WTC11 (cell line): Measurements from ENCODE around the gene SNX25. TPM values are rescaled to one million over a fixed set of nuclear protein-coding genes. Genes with fewer than 3 reads are reported as not detected.
A peak's percentile ranks its signal among the peaks of the same experiment; 100 is the strongest.

Experiments
- ATAC-seq: fragments of 200-7000 bp; cut with Tn5 transposase; 2 replicates; pipeline ENCODE4 v1.10.0; 2021; ENCODE audit warnings: mild to moderate bottlenecking, moderate library complexity
- CTCF ChIA-PET: fragments of 300-600 bp; sonication (Branson Sonifier 250); formaldehyde crosslinking; loops from one replicate; lab custom pipeline; 2021; ENCODE audit warnings: antibody characterized with exemption; lab: Charles Lee
- POLR2A ChIA-PET: fragments of 350-600 bp; sonication (Branson Sonifier 250); formaldehyde crosslinking; loops from one replicate; lab custom pipeline; 2021; ENCODE audit warnings: antibody characterized with exemption; lab: Charles Lee
- DNase-seq: peaks from one replicate; pipeline ENCODE4 v3.0.0; 2021; ENCODE audit warnings: low spot score
- H3K27ac Mint-ChIP-seq: 2 replicates; pipeline ENCODE4 v1.8.0; 2021; ENCODE audit warnings: mixed read lengths
- H3K27me3 Mint-ChIP-seq: 2 replicates; pipeline ENCODE4 v1.8.0; 2021; ENCODE audit warnings: low read depth, mild to moderate bottlenecking, moderate library complexity, mixed read lengths
- H3K36me3 Mint-ChIP-seq: 2 replicates; pipeline ENCODE4 v1.8.0; 2021; ENCODE audit warnings: mixed read lengths
- H3K4me1 Mint-ChIP-seq: 2 replicates; pipeline ENCODE4 v1.8.0; 2022; ENCODE audit warnings: mixed read lengths
- H3K4me3 Mint-ChIP-seq: 2 replicates; pipeline ENCODE4 v1.8.0; 2021; ENCODE audit warnings: mild to moderate bottlenecking, moderate library complexity, mixed read lengths
- H3K9me3 Mint-ChIP-seq: 2 replicates; pipeline ENCODE4 v1.8.0; 2021; ENCODE audit warnings: mixed read lengths
- ARID4B ChIP-seq: sonication (generic); formaldehyde crosslinking; IDR thresholded peaks from 2 replicates; pipeline ENCODE4 v1.8.0; 2023; ENCODE audit warnings: missing genetic modification reagents, mild to moderate bottlenecking, borderline replicate concordance
- E2F1 ChIP-seq: sonication (generic); formaldehyde crosslinking; IDR thresholded peaks from 2 replicates; pipeline ENCODE4 v1.8.0; 2022; ENCODE audit warnings: mild to moderate bottlenecking, missing genetic modification reagents
- E2F5 ChIP-seq: sonication (generic); formaldehyde crosslinking; IDR thresholded peaks from 2 replicates; pipeline ENCODE4 v1.8.1; 2022; ENCODE audit warnings: mild to moderate bottlenecking, moderate library complexity, missing genetic modification reagents
- ETV6 ChIP-seq: sonication (generic); formaldehyde crosslinking; IDR thresholded peaks from 2 replicates; pipeline ENCODE4 v1.8.1; 2022; ENCODE audit warnings: mild to moderate bottlenecking, missing genetic modification reagents
- GRHL2 ChIP-seq: fragments of 250-450 bp; sonication (Bioruptor Pico); IDR thresholded peaks from 2 replicates; pipeline ENCODE4 v1.8.0; 2022; ENCODE audit warnings: mild to moderate bottlenecking, moderate library complexity; ENCODE audit not compliant: insufficient replicate concordance, severe bottlenecking
- GTF2I ChIP-seq: fragments of 250-450 bp; sonication (Bioruptor Pico); conservative IDR thresholded peaks from 2 replicates; pipeline ENCODE4 v1.4.0; 2021; ENCODE audit warnings: mild to moderate bottlenecking
- IRF1 ChIP-seq: sonication (generic); formaldehyde crosslinking; IDR thresholded peaks from 2 replicates; pipeline ENCODE4 v1.8.0; 2023; ENCODE audit warnings: missing genetic modification reagents
- JAZF1 ChIP-seq: fragments of 250-450 bp; sonication (Bioruptor Pico); IDR thresholded peaks from 2 replicates; pipeline ENCODE4 v1.9.0; 2021; ENCODE audit warnings: moderate library complexity, mild to moderate bottlenecking, inconsistent platforms
- PRRX2 ChIP-seq: fragments of 250-450 bp; sonication (Bioruptor Pico); IDR thresholded peaks from 2 replicates; pipeline ENCODE4 v1.8.0; 2021; ENCODE audit warnings: mild to moderate bottlenecking
- SMAD4 ChIP-seq: sonication (generic); formaldehyde crosslinking; IDR thresholded peaks from 2 replicates; pipeline ENCODE4 v1.8.0; 2022; ENCODE audit warnings: mild to moderate bottlenecking, missing genetic modification reagents
- TCF7 ChIP-seq: sonication (generic); formaldehyde crosslinking; IDR thresholded peaks from 2 replicates; pipeline ENCODE4 v1.8.0; 2022; ENCODE audit warnings: mild to moderate bottlenecking, low read depth, missing genetic modification reagents, moderate library complexity
- TP53 ChIP-seq: sonication (generic); formaldehyde crosslinking; IDR thresholded peaks from 2 replicates; pipeline ENCODE4 v1.8.1; 2023; ENCODE audit warnings: mild to moderate bottlenecking, missing genetic modification reagents
- USF1 ChIP-seq: sonication (generic); formaldehyde crosslinking; IDR thresholded peaks from 2 replicates; pipeline ENCODE4 v1.8.0; 2022; ENCODE audit warnings: mild to moderate bottlenecking, missing genetic modification reagents
- ZBTB21 ChIP-seq: sonication (generic); formaldehyde crosslinking; IDR thresholded peaks from 2 replicates; pipeline ENCODE4 v1.8.1; 2023; ENCODE audit warnings: mild to moderate bottlenecking, missing genetic modification reagents, borderline replicate concordance
- ZNF416 ChIP-seq: fragments of 250-450 bp; sonication (Bioruptor Pico); IDR thresholded peaks from 2 replicates; pipeline ENCODE4 v1.9.0; 2021; ENCODE audit warnings: mild to moderate bottlenecking, inconsistent platforms
- ZNF423 ChIP-seq: fragments of 250-450 bp; sonication (Bioruptor Pico); IDR thresholded peaks from 2 replicates; pipeline ENCODE4 v2.1.2; 2022; ENCODE audit warnings: mild to moderate bottlenecking, moderate library complexity
- ZNF512 ChIP-seq: sonication (generic); formaldehyde crosslinking; IDR thresholded peaks from 2 replicates; pipeline ENCODE4 v1.8.1; 2022; ENCODE audit warnings: missing genetic modification reagents, borderline replicate concordance
- total RNA-seq: library from RNA; stranded (reverse); gene quantifications from 3 replicates; pipeline ENCODE4 v1.2.3, GENCODE V29; 2021

Gene SNX25
- total RNA-seq, 1 experiment from 2014 or later = 16.9 TPM

GRCh38 chr4:185189606-185190305 is 19.6 kb upstream of the SNX25 start (continued):
- TF ChIP-seq JAZF1 (CRISPR knock-in tag) (no peak), ETV6 (CRISPR knock-in tag) (no peak), E2F5 (no peak), GRHL2 (CRISPR knock-in tag) (no peak), TCF7 (CRISPR knock-in tag) (no peak), E2F1 (CRISPR knock-in tag) (no peak), TP53 (CRISPR knock-in tag) (no peak), ZBTB21 (CRISPR knock-in tag) (no peak)

GRCh38 chr4:185190306-185190856 is 19.0 kb upstream of the SNX25 start:
- CTCF ChIA-PET = no interaction called here

GRCh38 chr4:185192059-185192458 is 17.3 kb upstream of the SNX25 start:
- H3K27me3 Mint-ChIP-seq = no peaks in the 10 kb centered on the region
- peak overlapping the region; percentile 9; the same call in 1 of the 2 replicates for H3K27ac Mint-ChIP-seq
- no peaks in the 10 kb centered on the region for H3K9me3 Mint-ChIP-seq
- TF ChIP-seq USF1 (CRISPR knock-in tag) = no peak
- ChIA-PET CTCF (interaction anchor here (0.6 to 3.1 kb wide), 2 partner anchors 9 to 20 kb away, joined by 4 to 12 read pairs; no protein-coding TSS in a partner anchor), POLR2A (no interaction called here)
- H3K4me3 Mint-ChIP-seq = no peak overlapping the region
- DNase-seq = no peak
- no peak for ATAC-seq
- H3K4me1 Mint-ChIP-seq = peaks cover 4% of the 10 kb centered on the region; the same call in 1 of the 2 replicates
- H3K36me3 Mint-ChIP-seq = peaks cover 13% of the 10 kb centered on the region

More at GRCh38 chr4:185190306-185190856, 19.0 kb upstream of the SNX25 start:
- H3K4me1 Mint-ChIP-seq = peaks cover 4% of the 10 kb centered on the region; the same call in 1 of the 2 replicates
- H3K27ac Mint-ChIP-seq = no peak overlapping the region; the same call in 1 of the 2 replicates
- TF ChIP-seq ZNF512 (CRISPR knock-in tag) = no peak
- TF ChIP-seq SMAD4 (CRISPR knock-in tag) = no peak
- H3K36me3 Mint-ChIP-seq = peaks cover 13% of the 10 kb centered on the region
- H3K27me3 Mint-ChIP-seq = no peaks in the 10 kb centered on the region
- H3K4me3 Mint-ChIP-seq = no peak overlapping the region
- H3K9me3 Mint-ChIP-seq = no peaks in the 10 kb centered on the region
- ATAC-seq = no peak
- POLR2A ChIA-PET = no interaction called here
- DNase-seq = no peak

GRCh38 chr4:185194924-185195888 is 14.2 kb upstream of the SNX25 start:
- POLR2A ChIA-PET = no interaction called here
- DNase-seq (no peak), ATAC-seq (no peak)
- H3K4me1 Mint-ChIP-seq = peaks cover 4% of the 10 kb centered on the region; the same call in 1 of the 2 replicates
- peak overlapping the region; percentile 42; the same call in 1 of the 2 replicates for H3K27ac Mint-ChIP-seq
- H3K36me3 Mint-ChIP-seq = peaks cover 7% of the 10 kb centered on the region
- CTCF ChIA-PET = interaction anchor here (4.4 kb wide), 1 partner anchor 11 kb away, joined by 21 read pairs; no protein-coding TSS in a partner anchor
- no peaks in the 10 kb centered on the region for H3K9me3 Mint-ChIP-seq
- no peak overlapping the region for H3K4me3 Mint-ChIP-seq
- H3K27me3 Mint-ChIP-seq = no peaks in the 10 kb centered on the region
- TF ChIP-seq ZNF416 (CRISPR knock-in tag) (no peak), GTF2I (no peak), IRF1 (CRISPR knock-in tag) (no peak), PRRX2 (no peak), ARID4B (CRISPR knock-in tag) (no peak), GRHL2 (CRISPR knock-in tag) (no peak), ZNF423 (CRISPR knock-in tag) (no peak)
